ENCODE data around the gene ACTG1.

ACTG1 gene

DNA sequence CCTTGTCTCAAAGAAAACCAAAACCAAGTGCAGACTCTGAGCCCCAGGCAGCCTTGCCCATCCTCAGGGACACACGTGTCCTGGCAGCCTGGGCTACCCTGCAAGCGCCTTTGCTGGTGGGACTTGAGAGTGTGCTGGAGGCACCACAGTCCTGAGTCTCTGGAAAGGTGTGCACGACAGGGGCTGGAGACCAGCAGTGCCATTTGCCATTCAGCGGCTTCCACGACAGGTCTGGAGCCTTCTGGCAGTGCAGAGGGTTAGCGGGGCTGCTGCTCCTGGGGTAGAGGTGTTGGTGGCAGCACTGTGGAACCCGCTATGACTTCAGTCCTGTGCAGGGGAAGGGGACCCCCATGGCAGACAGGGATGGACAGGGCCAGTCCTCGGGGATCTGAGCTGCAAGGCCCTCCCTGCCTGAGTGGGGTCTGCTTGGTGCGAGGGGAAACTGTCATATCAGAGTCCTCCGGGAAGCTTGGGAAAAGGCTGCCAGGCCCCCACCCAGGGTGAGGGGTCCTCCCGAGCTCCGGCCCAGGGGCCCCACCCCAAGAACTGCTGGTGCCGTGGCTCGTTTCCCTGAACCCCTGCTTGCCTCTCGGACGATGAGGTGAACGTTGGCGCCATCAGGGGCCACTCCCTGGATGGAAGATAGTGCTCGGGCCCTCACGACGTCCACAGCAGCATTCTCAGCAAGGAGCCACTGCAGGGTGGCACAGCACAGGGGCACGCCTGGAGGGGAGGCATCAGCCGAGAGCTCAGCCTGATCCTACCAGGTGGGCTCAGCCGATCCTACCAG lies 32.8 kb upstream of the ACTG1 start:
- no peak for DNase-seq (ENCODE audit: low read depth in 4 of 4, low spot score in 1 of 4)

DNA sequence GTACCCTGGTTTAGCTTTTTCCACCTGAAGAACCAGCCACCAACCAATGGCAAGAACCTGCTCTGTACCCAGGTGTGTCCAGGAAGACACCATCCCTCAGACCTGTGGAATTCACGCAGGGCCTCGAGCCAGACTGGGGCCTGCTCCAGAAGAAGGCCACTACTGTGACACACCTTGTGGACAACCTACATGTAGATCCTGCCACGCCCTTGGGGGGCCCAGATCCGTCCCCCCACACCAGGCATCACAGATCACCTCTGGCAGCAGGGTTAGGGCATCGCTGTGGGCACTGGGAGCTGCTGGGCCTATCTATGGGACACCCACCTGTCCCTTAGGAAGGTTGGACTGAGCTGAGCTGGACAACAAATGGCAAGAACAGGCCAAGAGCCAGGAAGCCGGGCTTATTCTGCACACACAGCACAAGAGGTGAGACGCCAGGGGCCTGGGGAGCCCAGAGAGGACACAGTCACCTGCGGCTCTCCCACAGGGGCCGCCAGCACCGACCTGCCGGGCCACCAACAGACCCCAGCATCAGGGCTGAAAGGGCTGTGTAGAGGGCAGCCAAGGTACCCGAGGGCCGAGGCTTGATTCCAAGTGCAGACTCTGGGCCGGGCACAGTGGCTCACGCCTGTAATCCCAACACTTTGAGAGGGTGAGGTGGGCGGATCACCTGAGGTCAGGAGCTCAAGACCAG lies 31.8 kb upstream of the ACTG1 start:
- DNase-seq (ENCODE audit: low read depth in 4 of 4, low spot score in 1 of 4): no peak

DNA sequence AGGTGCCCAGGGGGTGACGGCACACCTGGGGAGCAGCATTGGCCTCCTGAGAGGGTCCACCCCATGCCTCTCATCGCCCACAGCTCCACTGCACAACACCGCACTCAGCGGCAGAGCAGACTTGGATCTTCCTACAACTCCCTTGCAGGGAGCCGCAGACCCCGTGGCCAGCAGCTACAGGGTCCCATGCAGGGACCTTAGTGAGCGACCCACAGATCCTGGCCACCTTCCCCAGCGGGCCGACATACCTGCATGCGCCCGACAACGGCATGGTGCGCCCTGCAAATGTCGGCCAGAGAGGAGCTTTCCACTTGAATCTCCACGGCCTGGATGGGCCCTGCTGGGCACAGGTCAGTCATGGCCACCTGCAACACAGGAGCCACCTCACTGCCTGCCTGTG lies 31.2 kb upstream of the ACTG1 start:
- no peak for DNase-seq (ENCODE audit: low read depth in 4 of 4, low spot score in 1 of 4)

DNA sequence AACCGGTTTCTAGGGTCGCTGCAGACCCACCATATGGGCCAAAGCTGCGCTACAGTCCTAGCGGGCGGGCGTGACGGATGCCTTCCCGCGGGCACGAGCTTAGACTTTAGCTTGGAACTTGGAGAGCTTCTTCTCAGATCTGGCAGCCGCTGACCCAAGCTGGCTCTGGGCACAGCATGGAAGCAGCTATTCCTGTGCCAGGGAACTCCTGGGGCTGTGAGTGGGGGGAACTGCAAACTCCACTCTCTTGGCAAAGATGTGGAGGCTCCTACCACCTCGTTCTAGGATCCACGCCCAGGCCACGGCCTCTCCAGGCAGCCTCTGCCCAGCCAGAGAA lies 30.7 kb upstream of the ACTG1 start:
- DNase-seq (ENCODE audit: low read depth in 4 of 4, low spot score in 1 of 4): no peak

DNA sequence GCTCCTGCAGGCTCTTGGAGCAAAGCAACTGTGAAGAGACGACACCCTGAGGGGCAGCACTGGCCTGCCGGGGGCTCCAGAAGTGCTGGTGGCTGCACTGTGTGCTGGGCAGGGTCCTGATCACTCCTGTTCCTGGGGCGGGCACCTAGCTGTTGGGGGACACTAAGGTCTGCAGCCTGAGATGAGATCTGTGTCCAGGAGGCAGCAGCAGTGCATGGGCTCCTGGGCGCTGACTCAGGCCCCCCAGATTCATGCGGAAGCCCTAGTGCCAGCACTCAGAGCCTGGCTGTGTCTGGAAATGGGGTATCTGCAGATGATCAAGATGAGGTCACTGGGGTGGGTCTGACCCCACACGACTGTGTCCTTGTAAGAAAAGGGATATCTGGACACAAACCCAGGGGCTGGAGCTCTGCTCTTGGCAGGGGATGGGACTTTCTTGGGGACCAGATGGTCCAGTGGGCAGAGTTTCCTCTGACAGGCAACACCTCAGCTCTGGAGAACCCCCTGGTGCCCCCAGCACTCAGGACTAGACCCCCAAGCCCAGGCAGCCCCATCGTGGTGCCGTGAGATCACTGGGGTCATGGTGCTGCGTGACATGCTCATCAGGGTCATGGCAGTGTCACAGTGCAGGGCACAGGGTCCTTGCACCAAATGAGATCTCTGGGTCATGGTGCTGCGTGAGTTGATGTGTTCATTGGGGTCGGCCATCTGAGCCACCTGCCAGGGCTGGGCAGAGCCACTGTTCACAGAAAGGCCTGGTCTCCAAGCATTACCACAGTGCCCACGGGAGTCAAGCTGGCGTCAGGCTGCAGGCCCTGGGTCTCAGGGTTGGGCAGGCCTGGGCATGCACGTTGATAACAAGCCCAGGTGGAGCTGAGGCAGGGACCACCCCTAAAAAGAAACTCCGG lies 30.1 kb upstream of the ACTG1 start:
- no peak for DNase-seq (ENCODE audit: low read depth in 4 of 4, low spot score in 1 of 4)

DNA sequence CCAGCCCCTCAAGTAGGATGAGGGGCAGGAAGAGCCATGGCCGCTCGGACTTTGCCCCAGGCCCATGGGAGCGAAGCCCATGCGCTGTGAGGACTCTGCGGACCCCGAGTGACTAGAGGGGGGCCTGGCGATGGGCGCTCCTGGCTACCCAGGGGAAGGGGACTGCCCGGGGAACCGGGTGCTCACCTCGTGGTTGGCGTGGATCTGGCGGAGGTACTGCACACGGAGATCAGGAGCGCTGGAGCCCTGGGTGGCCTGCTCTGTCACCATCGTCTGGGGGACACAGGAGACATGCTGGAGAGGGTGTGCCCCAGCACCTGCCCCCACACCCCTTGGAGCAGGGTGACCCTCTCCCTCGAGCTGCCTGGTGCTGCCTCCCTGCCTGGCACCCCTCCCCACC lies 28.5 kb upstream of the ACTG1 start:
- no peak for DNase-seq (ENCODE audit: low read depth in 4 of 4, low spot score in 1 of 4)

DNA sequence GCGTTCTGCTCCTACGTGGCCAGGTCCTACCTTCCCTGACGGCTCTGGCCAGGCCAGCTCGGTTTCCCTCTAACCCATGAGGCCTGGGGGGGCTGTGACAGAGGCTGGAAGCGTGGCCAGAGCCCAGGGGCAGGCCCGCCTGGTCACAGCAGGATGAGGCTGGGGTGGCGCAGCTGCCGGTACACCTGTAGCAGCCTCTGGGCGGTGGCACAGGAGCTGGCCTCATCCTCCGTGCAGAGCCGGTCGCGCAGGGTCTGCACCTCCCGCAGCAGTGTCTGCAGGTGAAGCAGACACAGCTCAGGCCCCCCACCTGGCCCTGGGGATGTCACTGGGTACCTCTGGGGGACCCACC lies 28.1 kb upstream of the ACTG1 start:
- no peak for DNase-seq (ENCODE audit: low read depth in 4 of 4, low spot score in 1 of 4)

DNA sequence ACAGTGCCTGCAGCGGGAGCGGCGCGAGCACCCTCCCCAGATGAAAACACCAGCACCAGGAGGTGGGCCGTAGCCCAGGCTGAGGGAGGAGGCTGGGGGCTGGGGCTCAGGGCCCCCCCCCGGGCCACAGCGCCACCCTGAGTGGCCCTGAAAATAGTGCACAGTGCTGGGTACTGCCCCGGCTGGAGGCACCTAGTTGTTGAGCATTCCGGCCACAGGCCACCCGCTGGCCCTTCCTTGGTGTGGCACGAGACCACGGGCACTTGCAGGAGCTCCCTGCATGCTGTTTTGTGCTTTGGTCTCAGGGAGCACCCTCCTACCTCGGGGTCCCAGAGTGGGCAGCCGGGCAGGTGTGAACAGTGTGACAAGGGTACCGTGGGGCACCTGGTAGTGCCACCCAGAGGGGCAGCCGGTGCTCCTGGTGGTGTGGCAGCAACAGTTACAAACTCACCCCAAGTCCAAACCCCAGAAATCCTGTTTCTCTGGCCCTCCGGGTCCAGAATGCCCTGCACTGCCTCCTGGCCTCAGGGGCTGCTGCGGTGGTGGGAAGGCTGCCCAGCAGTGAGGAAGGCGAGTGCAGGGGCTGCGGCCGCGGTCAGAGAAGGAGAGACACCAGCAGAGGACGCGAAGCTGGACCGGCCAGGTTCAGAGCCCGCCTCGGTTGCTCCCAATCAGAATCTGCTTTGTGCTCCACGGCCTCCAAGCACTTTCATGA lies 27.5 kb upstream of the ACTG1 start:
- no peak for DNase-seq (ENCODE audit: low read depth in 4 of 4, low spot score in 1 of 4)

DNA sequence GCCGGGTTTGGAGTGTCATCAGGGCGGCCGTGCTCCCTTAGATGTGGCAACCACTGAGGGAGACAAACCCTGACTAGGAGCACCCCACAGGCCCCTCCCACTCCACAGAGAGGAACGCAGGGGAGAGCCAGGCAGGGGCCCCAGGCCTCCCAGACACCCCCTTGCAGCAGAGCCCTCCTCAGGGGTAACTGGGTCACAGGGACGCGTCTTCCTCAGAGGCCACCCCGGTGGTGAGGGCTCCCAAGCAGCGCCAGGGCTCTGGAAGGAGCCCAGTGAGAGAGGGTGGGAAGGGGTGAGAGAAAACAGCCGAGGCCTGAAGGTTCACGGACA lies 26.9 kb upstream of the ACTG1 start:
- no peak for DNase-seq (ENCODE audit: low read depth in 4 of 4, low spot score in 1 of 4)

DNA sequence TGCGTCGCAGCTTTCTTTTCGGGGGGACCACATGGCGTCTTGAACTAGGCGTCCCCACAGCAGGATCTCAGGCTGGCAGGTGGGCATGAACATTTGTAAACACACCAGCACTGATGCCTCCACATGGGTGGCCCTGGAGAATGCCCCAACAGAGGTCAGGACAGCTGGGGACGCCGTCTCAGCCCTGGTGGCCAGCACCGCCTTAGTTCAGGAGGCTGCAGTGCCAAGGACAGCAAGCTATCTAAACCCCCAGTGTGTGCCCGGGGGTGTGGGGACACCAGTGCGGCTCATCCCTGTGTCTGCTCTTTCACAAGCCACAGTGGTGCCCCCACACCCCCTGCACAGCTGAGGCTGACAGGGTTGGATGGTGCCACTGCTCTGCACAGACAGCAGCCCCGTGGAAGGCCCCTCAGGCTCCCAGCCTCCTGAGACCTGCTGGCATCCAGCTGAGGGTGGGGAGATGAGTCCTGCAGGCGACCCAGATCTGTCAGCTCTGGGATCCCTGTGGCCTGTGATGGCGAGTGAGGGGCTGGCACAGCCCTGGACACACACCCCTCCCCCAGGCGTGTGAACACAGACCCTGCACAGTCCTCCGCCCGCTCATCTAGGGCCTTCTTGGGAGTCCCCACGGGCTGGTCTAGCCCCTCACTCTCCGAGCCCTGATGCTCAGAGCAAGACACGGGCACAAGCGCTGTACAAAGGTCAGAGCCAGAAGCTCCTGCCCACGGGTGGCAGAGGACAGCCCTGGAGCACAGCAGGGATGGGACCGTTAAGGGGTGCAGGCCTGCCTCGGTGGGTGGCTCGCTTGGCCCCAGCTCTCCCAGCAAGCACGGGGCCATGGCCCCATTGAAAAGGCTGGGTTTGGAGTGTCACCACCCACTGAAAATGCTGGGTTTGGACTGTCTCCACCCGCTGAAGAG lies 26.3 kb upstream of the ACTG1 start:
- no peak for DNase-seq (ENCODE audit: low read depth in 4 of 4, low spot score in 1 of 4)

DNA sequence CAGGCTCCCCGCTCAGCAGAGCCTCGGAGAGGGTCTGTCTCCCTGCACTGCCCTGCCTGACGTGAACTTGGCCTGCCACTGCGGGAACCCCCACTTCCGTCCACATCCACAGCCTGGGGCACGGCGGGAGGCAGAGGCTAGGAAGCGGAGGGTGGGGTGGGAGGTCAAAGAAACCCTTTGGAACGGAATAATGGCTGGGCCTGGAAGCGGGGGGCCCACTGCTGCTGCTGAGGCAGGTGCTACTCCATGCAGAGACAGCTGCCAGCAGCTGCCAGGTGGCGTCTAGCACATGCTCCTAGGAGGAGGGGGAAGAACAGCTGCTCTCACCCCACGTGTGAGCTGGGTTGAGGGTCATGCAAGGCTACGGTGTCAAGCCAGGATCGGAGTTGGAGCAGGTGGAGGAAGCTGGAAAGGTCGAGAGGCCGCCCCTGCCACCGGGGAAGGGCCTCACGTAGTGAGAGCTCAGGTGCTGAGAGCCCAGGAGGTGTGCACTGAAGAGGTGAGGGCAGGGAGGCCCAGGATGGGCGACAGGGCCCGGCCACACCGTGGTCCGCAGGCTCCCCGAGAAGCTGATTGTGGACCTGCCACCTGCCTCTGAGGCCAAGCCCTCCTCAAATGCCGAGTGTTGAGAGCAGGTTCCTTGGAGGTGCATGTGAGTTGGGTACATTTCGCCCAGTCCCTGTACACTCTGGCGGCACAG lies 25.4 kb upstream of the ACTG1 start:
- no peak for DNase-seq (ENCODE audit: low read depth in 4 of 4, low spot score in 1 of 4)

DNA sequence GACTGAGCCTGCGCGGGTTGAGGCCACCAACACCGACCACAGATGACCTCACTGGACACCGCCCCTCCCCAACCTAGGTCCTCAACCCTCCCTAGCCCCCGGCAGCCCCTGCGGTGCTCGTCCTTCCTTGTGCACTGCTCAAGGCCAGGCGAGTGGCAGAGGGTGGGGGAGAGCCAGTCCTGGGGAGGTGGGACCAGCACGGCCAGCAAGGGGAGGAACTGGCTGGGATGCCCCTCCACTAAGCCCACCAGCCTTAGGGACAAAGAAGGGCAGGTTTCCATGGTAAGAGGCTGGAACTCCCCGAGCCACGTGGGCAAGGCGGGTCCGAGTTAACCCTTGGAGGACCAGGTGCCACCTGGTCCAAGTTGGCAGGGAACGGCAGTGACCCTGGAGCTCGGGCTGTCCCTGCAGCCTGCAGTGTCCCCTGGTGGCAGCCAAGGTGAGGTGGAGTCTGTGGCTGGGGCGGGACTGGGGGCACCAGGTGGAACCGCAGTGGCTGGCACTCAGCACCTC lies 24.8 kb upstream of the ACTG1 start:
- DNase-seq (ENCODE audit: low read depth in 4 of 4, low spot score in 1 of 4): no peak

DNA sequence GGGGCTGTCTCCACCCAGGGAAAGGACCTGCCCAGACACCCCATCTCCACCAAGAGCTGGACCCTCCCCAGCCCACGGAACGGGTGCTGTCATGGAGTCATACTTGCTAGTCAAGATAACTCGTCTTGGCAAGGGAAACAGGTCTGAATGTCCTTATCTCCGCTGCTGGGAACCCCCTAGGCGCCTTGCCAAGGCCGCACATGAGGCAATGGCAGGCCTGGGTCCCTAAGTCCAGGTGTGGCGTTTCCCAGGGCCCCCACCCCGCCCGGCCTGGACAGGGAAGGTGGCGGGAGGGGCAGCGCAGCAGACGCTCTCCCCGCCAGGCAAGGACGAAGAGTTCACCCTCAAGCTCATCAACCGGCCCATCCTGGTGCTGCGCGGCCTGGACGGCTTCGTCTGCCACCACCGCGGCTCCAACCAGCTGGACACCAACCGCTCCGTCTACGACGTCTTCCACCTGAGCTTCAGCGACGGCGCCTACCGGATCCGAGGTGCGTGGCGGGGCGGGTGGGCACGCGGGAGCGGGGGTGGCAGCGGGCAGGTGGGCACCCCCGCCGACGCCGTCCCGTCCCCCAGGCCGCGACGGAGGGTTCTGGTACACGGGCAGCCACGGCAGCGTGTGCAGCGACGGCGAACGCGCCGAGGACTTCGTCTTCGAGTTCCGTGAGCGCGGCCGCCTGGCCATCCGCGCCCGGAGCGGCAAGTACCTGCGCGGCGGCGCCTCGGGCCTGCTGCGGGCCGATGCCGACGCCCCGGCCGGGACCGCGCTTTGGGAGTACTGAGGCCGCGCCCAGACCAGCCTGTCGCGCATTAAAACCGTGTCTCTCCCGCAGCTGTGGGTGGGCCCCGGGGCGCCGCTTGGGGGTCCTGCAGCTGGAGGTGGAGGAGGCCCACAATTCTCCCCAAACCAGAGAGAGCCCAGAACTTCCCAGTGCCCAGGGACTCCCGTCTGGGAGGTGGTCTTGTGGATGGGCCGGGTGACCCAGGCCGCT lies 24.0 kb upstream of the ACTG1 start:
- no peak for DNase-seq (ENCODE audit: low read depth in 4 of 4, low spot score in 1 of 4)

DNA sequence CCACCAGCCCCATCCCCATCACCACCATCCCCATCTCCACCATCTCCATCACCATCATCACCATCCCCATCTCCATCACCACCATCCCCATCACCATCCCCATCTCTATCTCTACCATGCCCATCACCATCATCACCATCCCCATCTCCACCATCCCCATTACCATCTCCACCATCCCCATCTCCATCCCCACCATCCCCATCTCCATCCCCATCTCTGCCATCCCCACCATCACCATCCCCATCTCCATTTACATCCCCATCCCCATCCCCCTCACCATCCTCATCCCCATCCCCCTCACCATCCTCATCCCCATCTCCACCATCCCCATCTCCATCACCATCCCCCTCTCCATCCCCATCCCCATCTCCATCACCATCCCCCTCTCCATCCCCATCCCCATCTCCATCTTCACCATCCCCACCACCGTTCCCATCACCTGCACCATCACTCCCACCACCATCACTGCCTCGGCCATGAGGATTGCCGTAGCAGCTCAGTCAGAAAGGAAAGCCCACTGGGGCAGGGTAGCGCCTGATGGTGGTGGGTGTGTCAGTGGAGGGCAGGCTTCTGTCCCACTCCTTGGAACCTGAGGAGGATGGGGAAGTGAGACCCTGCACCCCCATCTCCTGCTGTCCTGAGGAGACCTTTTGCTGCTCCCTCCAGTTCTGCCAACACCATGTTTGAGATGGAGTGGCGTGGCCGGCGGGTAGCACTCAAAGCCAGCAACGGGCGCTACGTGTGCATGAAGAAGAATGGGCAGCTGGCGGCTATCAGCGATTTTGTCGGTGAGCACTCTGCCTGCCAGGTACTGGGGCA lies 23.1 kb upstream of the ACTG1 start:
- no peak for DNase-seq (ENCODE audit: low read depth in 4 of 4, low spot score in 1 of 4)

DNA sequence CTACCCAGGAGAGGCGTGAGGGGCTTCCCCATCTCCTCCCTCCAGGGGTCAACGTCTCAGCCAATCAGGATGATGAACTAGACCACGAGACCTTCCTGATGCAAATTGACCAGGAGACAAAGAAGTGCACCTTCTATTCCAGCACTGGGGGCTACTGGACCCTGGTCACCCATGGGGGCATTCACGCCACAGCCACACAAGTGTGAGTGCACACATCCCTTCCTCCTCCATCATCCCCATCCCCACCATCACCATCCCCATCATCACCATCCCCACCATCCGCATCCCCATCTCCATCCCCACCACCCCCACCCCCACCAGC lies 22.4 kb upstream of the ACTG1 start:
- no peak for DNase-seq (ENCODE audit: low read depth in 4 of 4, low spot score in 1 of 4)

DNA sequence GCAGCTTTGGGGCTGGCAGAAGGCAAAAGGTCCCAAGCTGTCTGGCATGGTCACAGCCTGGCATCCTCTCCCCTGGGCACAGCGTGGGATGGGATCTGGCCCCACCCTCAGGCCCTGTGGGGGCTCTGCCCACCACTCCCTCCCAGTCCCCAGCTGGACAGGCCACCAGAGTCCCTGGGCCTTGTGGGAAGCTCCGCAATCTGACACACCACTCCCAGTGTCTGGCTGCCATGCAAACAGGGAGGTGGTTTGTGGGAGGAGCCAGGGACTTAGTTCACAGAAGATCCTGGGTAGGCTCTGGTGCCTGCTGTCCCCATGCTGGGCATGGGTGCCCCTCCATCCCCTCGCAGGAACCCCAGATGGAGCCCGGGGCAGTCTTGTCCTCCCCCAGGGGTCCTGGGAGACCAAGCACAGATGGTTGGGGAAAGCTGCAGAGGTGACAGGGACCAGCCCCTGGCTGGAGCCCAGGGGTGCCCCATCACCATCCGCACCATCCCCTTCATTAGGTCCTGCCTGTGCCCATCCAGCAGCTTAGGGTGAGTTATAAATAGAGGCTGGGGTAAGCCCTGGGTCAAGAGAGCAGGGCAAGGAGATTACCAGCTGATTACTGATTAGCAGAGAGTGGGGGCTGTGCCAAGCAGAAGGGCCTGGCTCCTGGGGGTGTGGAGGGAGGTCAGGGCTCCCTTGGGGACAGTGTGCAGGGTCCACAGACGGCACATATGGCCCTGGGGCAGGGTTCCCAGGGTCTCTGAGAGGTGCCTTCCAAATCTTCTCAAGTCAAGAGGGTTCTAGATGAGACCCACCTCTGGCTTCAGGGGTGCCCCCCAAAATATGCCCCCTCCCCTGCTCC lies 21.8 kb upstream of the ACTG1 start:
- no peak for DNase-seq (ENCODE audit: low read depth in 4 of 4, low spot score in 1 of 4)

All from stimulated activated CD4-positive, alpha-beta T cell treated with anti-CD3 and anti-CD28 coated beads, Interleukin-1b, Interleukin-23, amount 100 ng/mL, for 24 hours (primary cell).